Melanocyte of skin (primary cell): ENCODE results near the gene OR10W1. TPM values are rescaled to one million over a fixed set of nuclear protein-coding genes. Genes with fewer than 3 reads are reported as not detected.

Experiments used
- total RNA-seq, 2 donors: library from RNA; depleted of rRNA; stranded (reverse); fragments of >200 nt; gene quantifications; 2 replicates each; pipeline ENCODE4 v1.2.3, GENCODE V29; 2012

Gene OR10W1
- total RNA-seq: not detected

GRCh38 chr11:58268142-58268541, at the start of gene OR10W1:
OR10W1 (minus strand) TSS chr11:58268260; CDS start chr11:58267858, 402 bp downstream.

Other genes with a start within 250 kb of the OR10W1 start
- not detected for gene OR9Q1, start 244.4 kb downstream of the OR10W1 start, total RNA-seq
- under 1 TPM in 1 of 2 donors, not detected in 1; 0.34 TPM for gene OR6Q1, start 237.3 kb downstream of the OR10W1 start, total RNA-seq
- not detected for gene OR9I1, start 142.7 kb downstream of the OR10W1 start, total RNA-seq
- gene OR9Q2, start 79.2 kb downstream of the OR10W1 start, total RNA-seq: under 1 TPM in 1 of 2 donors, not detected in 1; 0.34 TPM
- gene OR1S2, start 64.1 kb downstream of the OR10W1 start, total RNA-seq: not detected
- gene OR1S1, start 55.5 kb downstream of the OR10W1 start, total RNA-seq: under 1 TPM in 1 of 2 donors, not detected in 1; 0.69 TPM
- gene OR10Q1, start 39.3 kb downstream of the OR10W1 start, total RNA-seq: not detected
- gene OR5B17, start 90.8 kb upstream of the OR10W1 start, total RNA-seq: not detected
- not detected for gene OR5B3, start 138.6 kb upstream of the OR10W1 start, total RNA-seq
- gene OR5B2, start 159.9 kb upstream of the OR10W1 start, total RNA-seq: not detected
- gene OR5B12, start 174.0 kb upstream of the OR10W1 start, total RNA-seq: not detected
- not detected for gene OR5B21, start 239.8 kb upstream of the OR10W1 start, total RNA-seq